ENCODE results near the gene WDR45.

WDR45 gene

GRCh38 chrX:49075347-49075746 lies 4.3 kb downstream of the WDR45 start:
- TF ChIP-seq ZFX (IDR thresholded peaks at IDR 0.05) = no peak
- TF ChIP-seq CTCF (conservative IDR thresholded peaks at IDR 0.05) = no peak
- no peak overlapping the region for H3K27ac ChIP-seq

GRCh38 chrX:49073601-49074575 lies 5.8 kb downstream of the WDR45 start, which contains the start of gene PRAF2:
Gene PRAF2, minus strand, starts transcription at chrX:49074002. Its CDS starts 15 bp downstream, at chrX:49073987.
- TF ChIP-seq ZFX (IDR thresholded peaks at IDR 0.05) = no peak
- peak within 1 kb of the TSS; percentile 65 for H3K27ac ChIP-seq

- TF ChIP-seq CTCF (conservative IDR thresholded peaks at IDR 0.05) = no peak
- TF ChIP-seq ZFX (IDR thresholded peaks at IDR 0.05) = no peak
- H3K27ac ChIP-seq = no peak overlapping the region
Observed at GRCh38 chrX:49072712-49073095, 7.0 kb downstream of the WDR45 start.

- TF ChIP-seq CTCF (conservative IDR thresholded peaks at IDR 0.05) (no peak), ZFX (IDR thresholded peaks at IDR 0.05) (no peak)
- H3K27ac ChIP-seq = no peak overlapping the region
Observed at GRCh38 chrX:49071877-49072711, 7.6 kb downstream of the WDR45 start.

GRCh38 chrX:49070988-49071387 lies 8.7 kb downstream of the WDR45 start:
- H3K27ac ChIP-seq = no peak overlapping the region
- TF ChIP-seq ZFX (IDR thresholded peaks at IDR 0.05) (no peak), CTCF (conservative IDR thresholded peaks at IDR 0.05) (no peak)

- TF ChIP-seq ZFX (IDR thresholded peaks at IDR 0.05) = no peak
- no peak for TF ChIP-seq CTCF (conservative IDR thresholded peaks at IDR 0.05)
- H3K27ac ChIP-seq = no peak overlapping the region
Observed at GRCh38 chrX:49069038-49069437, 10.6 kb downstream of the WDR45 start.

- no peak overlapping the region for H3K27ac ChIP-seq
- no peak for TF ChIP-seq ZFX (IDR thresholded peaks at IDR 0.05)
- no peak for TF ChIP-seq CTCF (conservative IDR thresholded peaks at IDR 0.05)
Observed at GRCh38 chrX:49067285-49068120, 12.2 kb downstream of the WDR45 start.
